Liver (tissue), 3 donors: ENCODE results near the gene SYNPO.

ENCODE experiments used
- HNF4G ChIP-seq: IDR thresholded peaks from 2 replicates; pipeline ENCODE4 v1.6.1; 2016; ENCODE audit warnings: antibody characterized with exemption
- RAD21 ChIP-seq, 2 donors: IDR thresholded peaks; 2 replicates each; pipeline ENCODE4 v1.6.1; 2016; ENCODE audit warnings: antibody characterized with exemption in 2 of 2, mild to moderate bottlenecking in 2 of 2
- SP1 ChIP-seq: IDR thresholded peaks from 2 replicates; pipeline ENCODE4 v1.6.1; 2018; ENCODE audit warnings: antibody characterized with exemption, mild to moderate bottlenecking
- TF ChIP-seq, protein P1 (sequence below): IDR thresholded peaks from 2 replicates; pipeline ENCODE4 v1.6.1; 2016; ENCODE audit warnings: antibody characterized with exemption, mild to moderate bottlenecking
- TF ChIP-seq, protein P2 (sequence below): IDR thresholded peaks from 2 replicates; pipeline ENCODE4 v1.6.1; 2016; ENCODE audit warnings: antibody characterized with exemption
- TF ChIP-seq, protein P3 (sequence below): fragments of 150-350 bp; IDR thresholded peaks from 2 replicates; pipeline ENCODE4 v1.5.1; 2017; ENCODE audit warnings: improper control_type of control experiment, low read depth, low read length; ENCODE audit not compliant: missing input control
- TF ChIP-seq, protein P4 (sequence below): IDR thresholded peaks from 2 replicates; pipeline ENCODE4 v1.6.1; 2016; ENCODE audit warnings: antibody characterized with exemption
- donor health status: healthy.
- donor health status: healthy.

DNA sequence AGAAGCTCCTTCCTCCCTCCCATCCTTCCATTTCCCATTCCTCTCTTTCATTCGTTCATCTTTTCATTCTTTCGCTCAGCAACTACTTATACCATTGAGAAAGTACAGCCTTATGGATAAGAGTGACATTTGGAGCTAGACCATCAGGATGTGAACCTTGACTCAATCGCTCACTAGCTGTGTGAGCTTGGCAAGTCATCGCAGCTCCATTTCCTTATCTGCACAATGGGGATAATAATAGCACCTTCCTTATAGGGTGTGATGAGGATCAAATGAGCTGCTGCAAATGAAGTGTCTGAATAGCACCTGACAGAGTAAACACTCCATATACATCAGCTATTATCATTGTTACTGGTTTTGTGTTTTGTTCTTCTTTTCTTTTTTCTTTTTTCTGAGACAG is 28.1 kb upstream of the SYNPO start:
- TF ChIP-seq, protein P1, sequence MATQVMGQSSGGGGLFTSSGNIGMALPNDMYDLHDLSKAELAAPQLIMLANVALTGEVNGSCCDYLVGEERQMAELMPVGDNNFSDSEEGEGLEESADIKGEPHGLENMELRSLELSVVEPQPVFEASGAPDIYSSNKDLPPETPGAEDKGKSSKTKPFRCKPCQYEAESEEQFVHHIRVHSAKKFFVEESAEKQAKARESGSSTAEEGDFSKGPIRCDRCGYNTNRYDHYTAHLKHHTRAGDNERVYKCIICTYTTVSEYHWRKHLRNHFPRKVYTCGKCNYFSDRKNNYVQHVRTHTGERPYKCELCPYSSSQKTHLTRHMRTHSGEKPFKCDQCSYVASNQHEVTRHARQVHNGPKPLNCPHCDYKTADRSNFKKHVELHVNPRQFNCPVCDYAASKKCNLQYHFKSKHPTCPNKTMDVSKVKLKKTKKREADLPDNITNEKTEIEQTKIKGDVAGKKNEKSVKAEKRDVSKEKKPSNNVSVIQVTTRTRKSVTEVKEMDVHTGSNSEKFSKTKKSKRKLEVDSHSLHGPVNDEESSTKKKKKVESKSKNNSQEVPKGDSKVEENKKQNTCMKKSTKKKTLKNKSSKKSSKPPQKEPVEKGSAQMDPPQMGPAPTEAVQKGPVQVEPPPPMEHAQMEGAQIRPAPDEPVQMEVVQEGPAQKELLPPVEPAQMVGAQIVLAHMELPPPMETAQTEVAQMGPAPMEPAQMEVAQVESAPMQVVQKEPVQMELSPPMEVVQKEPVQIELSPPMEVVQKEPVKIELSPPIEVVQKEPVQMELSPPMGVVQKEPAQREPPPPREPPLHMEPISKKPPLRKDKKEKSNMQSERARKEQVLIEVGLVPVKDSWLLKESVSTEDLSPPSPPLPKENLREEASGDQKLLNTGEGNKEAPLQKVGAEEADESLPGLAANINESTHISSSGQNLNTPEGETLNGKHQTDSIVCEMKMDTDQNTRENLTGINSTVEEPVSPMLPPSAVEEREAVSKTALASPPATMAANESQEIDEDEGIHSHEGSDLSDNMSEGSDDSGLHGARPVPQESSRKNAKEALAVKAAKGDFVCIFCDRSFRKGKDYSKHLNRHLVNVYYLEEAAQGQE: no peak
- TF ChIP-seq, protein P2, sequence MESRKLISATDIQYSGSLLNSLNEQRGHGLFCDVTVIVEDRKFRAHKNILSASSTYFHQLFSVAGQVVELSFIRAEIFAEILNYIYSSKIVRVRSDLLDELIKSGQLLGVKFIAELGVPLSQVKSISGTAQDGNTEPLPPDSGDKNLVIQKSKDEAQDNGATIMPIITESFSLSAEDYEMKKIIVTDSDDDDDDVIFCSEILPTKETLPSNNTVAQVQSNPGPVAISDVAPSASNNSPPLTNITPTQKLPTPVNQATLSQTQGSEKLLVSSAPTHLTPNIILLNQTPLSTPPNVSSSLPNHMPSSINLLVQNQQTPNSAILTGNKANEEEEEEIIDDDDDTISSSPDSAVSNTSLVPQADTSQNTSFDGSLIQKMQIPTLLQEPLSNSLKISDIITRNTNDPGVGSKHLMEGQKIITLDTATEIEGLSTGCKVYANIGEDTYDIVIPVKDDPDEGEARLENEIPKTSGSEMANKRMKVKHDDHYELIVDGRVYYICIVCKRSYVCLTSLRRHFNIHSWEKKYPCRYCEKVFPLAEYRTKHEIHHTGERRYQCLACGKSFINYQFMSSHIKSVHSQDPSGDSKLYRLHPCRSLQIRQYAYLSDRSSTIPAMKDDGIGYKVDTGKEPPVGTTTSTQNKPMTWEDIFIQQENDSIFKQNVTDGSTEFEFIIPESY: no peak
- TF ChIP-seq, protein P3, sequence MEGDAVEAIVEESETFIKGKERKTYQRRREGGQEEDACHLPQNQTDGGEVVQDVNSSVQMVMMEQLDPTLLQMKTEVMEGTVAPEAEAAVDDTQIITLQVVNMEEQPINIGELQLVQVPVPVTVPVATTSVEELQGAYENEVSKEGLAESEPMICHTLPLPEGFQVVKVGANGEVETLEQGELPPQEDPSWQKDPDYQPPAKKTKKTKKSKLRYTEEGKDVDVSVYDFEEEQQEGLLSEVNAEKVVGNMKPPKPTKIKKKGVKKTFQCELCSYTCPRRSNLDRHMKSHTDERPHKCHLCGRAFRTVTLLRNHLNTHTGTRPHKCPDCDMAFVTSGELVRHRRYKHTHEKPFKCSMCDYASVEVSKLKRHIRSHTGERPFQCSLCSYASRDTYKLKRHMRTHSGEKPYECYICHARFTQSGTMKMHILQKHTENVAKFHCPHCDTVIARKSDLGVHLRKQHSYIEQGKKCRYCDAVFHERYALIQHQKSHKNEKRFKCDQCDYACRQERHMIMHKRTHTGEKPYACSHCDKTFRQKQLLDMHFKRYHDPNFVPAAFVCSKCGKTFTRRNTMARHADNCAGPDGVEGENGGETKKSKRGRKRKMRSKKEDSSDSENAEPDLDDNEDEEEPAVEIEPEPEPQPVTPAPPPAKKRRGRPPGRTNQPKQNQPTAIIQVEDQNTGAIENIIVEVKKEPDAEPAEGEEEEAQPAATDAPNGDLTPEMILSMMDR: no peak
- TF ChIP-seq RAD21 (IDR thresholded peaks at IDR 0.05) (no peak), SP1 (no peak), HNF4G (no peak)
- TF ChIP-seq, protein P4, sequence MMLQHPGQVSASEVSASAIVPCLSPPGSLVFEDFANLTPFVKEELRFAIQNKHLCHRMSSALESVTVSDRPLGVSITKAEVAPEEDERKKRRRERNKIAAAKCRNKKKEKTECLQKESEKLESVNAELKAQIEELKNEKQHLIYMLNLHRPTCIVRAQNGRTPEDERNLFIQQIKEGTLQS: no peak
